KMS-11 (cell line): ENCODE results near the gene ETV3.
A peak's percentile ranks its signal among the peaks of the same experiment; 100 is the strongest.

Experiments used
- H2AFZ ChIP-seq: fragments of 200-600 bp; sonication (generic); 2 replicates; pipeline ENCODE4 v1.6.1; 2016; ENCODE audit warnings: antibody characterized with exemption, mixed run types, low read depth
- H3K27ac ChIP-seq: fragments of 200-600 bp; sonication (generic); 2 replicates; pipeline ENCODE4 v1.6.1; 2016; ENCODE audit warnings: mild to moderate bottlenecking, mixed run types
- H3K27me3 ChIP-seq: fragments of 200-600 bp; sonication (generic); 2 replicates; pipeline ENCODE4 v1.6.1; 2017; ENCODE audit warnings: mild to moderate bottlenecking, low read depth, mixed run types, moderate library complexity; ENCODE audit not compliant: insufficient read depth
- H3K36me3 ChIP-seq: fragments of 200-600 bp; sonication (generic); 2 replicates; pipeline ENCODE4 v1.6.1; 2017; ENCODE audit warnings: mild to moderate bottlenecking, mixed run types; ENCODE audit not compliant: insufficient read depth
- H3K4me1 ChIP-seq: fragments of 200-600 bp; sonication (generic); 2 replicates; pipeline ENCODE4 v1.6.1; 2016; ENCODE audit warnings: mild to moderate bottlenecking, low read depth, mixed run types; ENCODE audit not compliant: poor library complexity, severe bottlenecking
- H3K4me2 ChIP-seq: fragments of 200-600 bp; sonication (generic); 2 replicates; pipeline ENCODE4 v1.7.0; 2016; ENCODE audit warnings: mild to moderate bottlenecking, mixed run types
- H3K4me3 ChIP-seq: fragments of 200-600 bp; sonication (generic); IDR thresholded peaks from 2 replicates; pipeline ENCODE4 v1.6.1; 2017; ENCODE audit warnings: low read depth, low read length, mixed read lengths; ENCODE audit not compliant: insufficient read depth
- H3K79me2 ChIP-seq: fragments of 200-600 bp; sonication (generic); 2 replicates; pipeline ENCODE4 v1.6.1; 2016; ENCODE audit warnings: low read depth, mixed run types; ENCODE audit not compliant: insufficient read depth
- H3K9ac ChIP-seq: fragments of 200-600 bp; sonication (generic); 2 replicates; pipeline ENCODE4 v1.6.1; 2016; ENCODE audit warnings: mild to moderate bottlenecking, mixed run types
- H4K20me1 ChIP-seq: fragments of 200-600 bp; sonication (generic); 2 replicates; pipeline ENCODE4 v1.6.1; 2016; ENCODE audit warnings: mild to moderate bottlenecking, mixed run types; ENCODE audit not compliant: insufficient read depth
- CTCF ChIP-seq: fragments of 200-600 bp; sonication (generic); conservative IDR thresholded peaks from 2 replicates; pipeline ENCODE4 v1.6.1; 2017; ENCODE audit warnings: low read depth, mild to moderate bottlenecking, antibody characterized with exemption, low read length, moderate library complexity, mixed read lengths

ETV3 gene

GRCh38 chr1:157154940-157155514 is 16.8 kb upstream of the ETV3 start:
- H3K27ac ChIP-seq = no peak overlapping the region
- H2AFZ ChIP-seq = 0 out of 2 replicates have a peak overlapping the region, but pooled peaks have one; percentile 65
- H3K4me2 ChIP-seq = peak overlapping the region; percentile 66; the same call in 1 of the 2 replicates
- H4K20me1 ChIP-seq = no peaks in the 10 kb centered on the region
- H3K9ac ChIP-seq = no peak overlapping the region
- no peaks in the 10 kb centered on the region for H3K36me3 ChIP-seq
- TF ChIP-seq CTCF = no peak
- no peak overlapping the region for H3K4me3 ChIP-seq
- no peaks in the 10 kb centered on the region for H3K79me2 ChIP-seq
- peaks cover 6% of the 10 kb centered on the region; the same call in 1 of the 2 replicates for H3K27me3 ChIP-seq
- H3K4me1 ChIP-seq = peaks cover 17% of the 10 kb centered on the region

- no peaks in the 10 kb centered on the region for H4K20me1 ChIP-seq
- no peak overlapping the region for H2AFZ ChIP-seq
- no peak overlapping the region for H3K27ac ChIP-seq
- no peaks in the 10 kb centered on the region for H3K79me2 ChIP-seq
- H3K4me1 ChIP-seq = peaks cover 17% of the 10 kb centered on the region
- H3K9ac ChIP-seq = no peak overlapping the region
- H3K27me3 ChIP-seq = peaks cover 6% of the 10 kb centered on the region; the same call in 1 of the 2 replicates
- no peak overlapping the region for H3K4me2 ChIP-seq
- no peak for TF ChIP-seq CTCF
- no peaks in the 10 kb centered on the region for H3K36me3 ChIP-seq
- no peak overlapping the region for H3K4me3 ChIP-seq
Observed at GRCh38 chr1:157154291-157154690, 16.1 kb upstream of the ETV3 start.

GRCh38 chr1:157153746-157154145 is 15.6 kb upstream of the ETV3 start:
- Histone ChIP-seq H4K20me1 (no peaks in the 10 kb centered on the region), H2AFZ (no peak overlapping the region), H3K36me3 (no peaks in the 10 kb centered on the region), H3K4me3 (no peak overlapping the region), H3K4me1 (peaks cover 17% of the 10 kb centered on the region), H3K27me3 (peaks cover 6% of the 10 kb centered on the region; the same call in 1 of the 2 replicates), H3K27ac (no peak overlapping the region), H3K4me2 (no peak overlapping the region), H3K9ac (no peak overlapping the region), H3K79me2 (no peaks in the 10 kb centered on the region)
- TF ChIP-seq CTCF = no peak

DNA sequence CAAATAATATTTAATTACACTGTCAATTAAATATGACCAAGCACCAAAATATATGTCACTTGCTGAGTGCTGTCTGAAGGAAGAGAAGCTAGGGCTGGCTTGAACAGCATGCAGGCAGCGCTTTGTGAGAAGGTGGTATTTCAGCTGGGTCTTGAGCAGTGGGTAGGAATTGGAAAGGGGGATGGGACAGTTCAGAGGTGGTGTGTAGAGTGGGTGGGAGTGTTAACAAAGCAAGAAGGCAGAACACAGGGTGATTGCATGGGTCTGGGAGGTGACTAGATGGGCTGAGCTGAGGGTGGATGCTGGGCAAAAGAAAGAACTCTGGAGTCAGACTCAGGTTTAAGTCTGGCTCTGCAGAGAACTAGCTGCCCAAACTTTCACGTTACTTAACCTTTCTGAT is 14.3 kb upstream of the ETV3 start:
- H3K4me1 ChIP-seq = peaks cover 27% of the 10 kb centered on the region
- no peak for TF ChIP-seq CTCF

More for the DNA sequence above, 14.3 kb upstream of the ETV3 start:
- Histone ChIP-seq H3K36me3 (no peaks in the 10 kb centered on the region), H3K9ac (no peak overlapping the region), H3K27me3 (0 out of 2 replicates have a peak, but pooled peaks cover 6% of the 10 kb centered on the region), H3K79me2 (no peaks in the 10 kb centered on the region), H3K4me3 (no peak overlapping the region), H4K20me1 (no peaks in the 10 kb centered on the region), H3K27ac (no peak overlapping the region), H2AFZ (no peak overlapping the region), H3K4me2 (no peak overlapping the region)
